ENCODE results near the gene NABP1.

The NABP1 gene

GRCh38 chr2:191650896-191651773 lies 26.8 kb upstream of the NABP1 start:
- no peak overlapping the region for H3K27ac ChIP-seq (ENCODE audit: low read depth, low read length)
- no peaks in the 10 kb centered on the region for H3K4me1 ChIP-seq (ENCODE audit: control insufficient read depth, insufficient read depth, low read length)
- H3K9me3 ChIP-seq (ENCODE audit: control insufficient read depth, insufficient read depth, low read depth, low read length): peaks cover 3% of the 10 kb centered on the region
- no peak overlapping the region for H3K9ac ChIP-seq (ENCODE audit: low read length)
- no peaks in the 10 kb centered on the region for H3K27me3 ChIP-seq (ENCODE audit: control insufficient read depth, insufficient read depth, low read length)
- H3K4me3 ChIP-seq (ENCODE audit: low read depth, low read length): no peak overlapping the region
- H3K36me3 ChIP-seq (ENCODE audit: control insufficient read depth, insufficient read depth, low read length): no peaks in the 10 kb centered on the region

- Histone ChIP-seq H3K9ac (ENCODE audit: low read length) (no peak overlapping the region), H3K27me3 (ENCODE audit: control insufficient read depth, insufficient read depth, low read length) (no peaks in the 10 kb centered on the region), H3K9me3 (ENCODE audit: control insufficient read depth, insufficient read depth, low read depth, low read length) (peaks cover 3% of the 10 kb centered on the region), H3K4me3 (ENCODE audit: low read depth, low read length) (no peak overlapping the region), H3K36me3 (ENCODE audit: control insufficient read depth, insufficient read depth, low read length) (no peaks in the 10 kb centered on the region), H3K4me1 (ENCODE audit: control insufficient read depth, insufficient read depth, low read length) (no peaks in the 10 kb centered on the region), H3K27ac (ENCODE audit: low read depth, low read length) (no peak overlapping the region)
These were observed 24.1 kb upstream of the NABP1 start for GRCh38 chr2:191653667-191654391.

GRCh38 chr2:191656391-191656790 lies 21.5 kb upstream of the NABP1 start:
- Histone ChIP-seq H3K27ac (ENCODE audit: low read depth, low read length) (no peak overlapping the region), H3K9me3 (ENCODE audit: control insufficient read depth, insufficient read depth, low read depth, low read length) (peaks cover 3% of the 10 kb centered on the region), H3K36me3 (ENCODE audit: control insufficient read depth, insufficient read depth, low read length) (no peaks in the 10 kb centered on the region), H3K9ac (ENCODE audit: low read length) (no peak overlapping the region), H3K4me3 (ENCODE audit: low read depth, low read length) (no peak overlapping the region), H3K27me3 (ENCODE audit: control insufficient read depth, insufficient read depth, low read length) (no peaks in the 10 kb centered on the region), H3K4me1 (ENCODE audit: control insufficient read depth, insufficient read depth, low read length) (no peaks in the 10 kb centered on the region)

- Histone ChIP-seq H3K4me3 (ENCODE audit: low read depth, low read length) (no peak overlapping the region), H3K9me3 (ENCODE audit: control insufficient read depth, insufficient read depth, low read depth, low read length) (peaks cover 3% of the 10 kb centered on the region), H3K36me3 (ENCODE audit: control insufficient read depth, insufficient read depth, low read length) (no peaks in the 10 kb centered on the region), H3K27me3 (ENCODE audit: control insufficient read depth, insufficient read depth, low read length) (no peaks in the 10 kb centered on the region), H3K27ac (ENCODE audit: low read depth, low read length) (no peak overlapping the region), H3K4me1 (ENCODE audit: control insufficient read depth, insufficient read depth, low read length) (no peaks in the 10 kb centered on the region), H3K9ac (ENCODE audit: low read length) (no peak overlapping the region)
These were observed 21.1 kb upstream of the NABP1 start for GRCh38 chr2:191656792-191657191.

GRCh38 chr2:191657977-191658376 lies 20.0 kb upstream of the NABP1 start:
- no peak overlapping the region for H3K27ac ChIP-seq (ENCODE audit: low read depth, low read length)

GRCh38 chr2:191659198-191659597 lies 18.7 kb upstream of the NABP1 start:
- Histone ChIP-seq H3K36me3 (ENCODE audit: control insufficient read depth, insufficient read depth, low read length) (no peaks in the 10 kb centered on the region), H3K27ac (ENCODE audit: low read depth, low read length) (no peak overlapping the region), H3K4me3 (ENCODE audit: low read depth, low read length) (no peak overlapping the region), H3K4me1 (ENCODE audit: control insufficient read depth, insufficient read depth, low read length) (no peaks in the 10 kb centered on the region), H3K9ac (ENCODE audit: low read length) (no peak overlapping the region), H3K9me3 (ENCODE audit: control insufficient read depth, insufficient read depth, low read depth, low read length) (no peaks in the 10 kb centered on the region), H3K27me3 (ENCODE audit: control insufficient read depth, insufficient read depth, low read length) (no peaks in the 10 kb centered on the region)

More at GRCh38 chr2:191657977-191658376, 20.0 kb upstream of the NABP1 start:
- Histone ChIP-seq H3K4me3 (ENCODE audit: low read depth, low read length) (no peak overlapping the region), H3K4me1 (ENCODE audit: control insufficient read depth, insufficient read depth, low read length) (no peaks in the 10 kb centered on the region), H3K9me3 (ENCODE audit: control insufficient read depth, insufficient read depth, low read depth, low read length) (peaks cover 3% of the 10 kb centered on the region), H3K36me3 (ENCODE audit: control insufficient read depth, insufficient read depth, low read length) (no peaks in the 10 kb centered on the region), H3K27me3 (ENCODE audit: control insufficient read depth, insufficient read depth, low read length) (no peaks in the 10 kb centered on the region), H3K9ac (ENCODE audit: low read length) (no peak overlapping the region)

GRCh38 chr2:191660575-191660974 lies 17.4 kb upstream of the NABP1 start:
- Histone ChIP-seq H3K9me3 (ENCODE audit: control insufficient read depth, insufficient read depth, low read depth, low read length) (no peaks in the 10 kb centered on the region), H3K9ac (ENCODE audit: low read length) (no peak overlapping the region), H3K4me1 (ENCODE audit: control insufficient read depth, insufficient read depth, low read length) (no peaks in the 10 kb centered on the region)

GRCh38 chr2:191661097-191661924 lies 16.6 kb upstream of the NABP1 start:
- Histone ChIP-seq H3K4me3 (ENCODE audit: low read depth, low read length) (no peak overlapping the region), H3K4me1 (ENCODE audit: control insufficient read depth, insufficient read depth, low read length) (peaks cover 2% of the 10 kb centered on the region; the same call in 1 of the 2 replicates), H3K9me3 (ENCODE audit: control insufficient read depth, insufficient read depth, low read depth, low read length) (no peaks in the 10 kb centered on the region), H3K9ac (ENCODE audit: low read length) (no peak overlapping the region), H3K36me3 (ENCODE audit: control insufficient read depth, insufficient read depth, low read length) (no peaks in the 10 kb centered on the region), H3K27ac (ENCODE audit: low read depth, low read length) (no peak overlapping the region), H3K27me3 (ENCODE audit: control insufficient read depth, insufficient read depth, low read length) (no peaks in the 10 kb centered on the region)

More at GRCh38 chr2:191660575-191660974, 17.4 kb upstream of the NABP1 start:
- H3K27ac ChIP-seq (ENCODE audit: low read depth, low read length): no peak overlapping the region
- H3K36me3 ChIP-seq (ENCODE audit: control insufficient read depth, insufficient read depth, low read length): no peaks in the 10 kb centered on the region
- H3K27me3 ChIP-seq (ENCODE audit: control insufficient read depth, insufficient read depth, low read length): no peaks in the 10 kb centered on the region
- no peak overlapping the region for H3K4me3 ChIP-seq (ENCODE audit: low read depth, low read length)

GRCh38 chr2:191664823-191665677 lies 12.9 kb upstream of the NABP1 start:
- H3K36me3 ChIP-seq (ENCODE audit: control insufficient read depth, insufficient read depth, low read length): no peaks in the 10 kb centered on the region
- H3K4me3 ChIP-seq (ENCODE audit: low read depth, low read length): no peak overlapping the region
- peaks cover 9% of the 10 kb centered on the region; the same call in 1 of the 2 replicates for H3K4me1 ChIP-seq (ENCODE audit: control insufficient read depth, insufficient read depth, low read length)
- H3K9me3 ChIP-seq (ENCODE audit: control insufficient read depth, insufficient read depth, low read depth, low read length): no peaks in the 10 kb centered on the region
- no peak overlapping the region for H3K27ac ChIP-seq (ENCODE audit: low read depth, low read length)
- no peaks in the 10 kb centered on the region for H3K27me3 ChIP-seq (ENCODE audit: control insufficient read depth, insufficient read depth, low read length)
- H3K9ac ChIP-seq (ENCODE audit: low read length): no peak overlapping the region

- Histone ChIP-seq H3K27me3 (ENCODE audit: control insufficient read depth, insufficient read depth, low read length) (no peaks in the 10 kb centered on the region), H3K36me3 (ENCODE audit: control insufficient read depth, insufficient read depth, low read length) (no peaks in the 10 kb centered on the region), H3K4me3 (ENCODE audit: low read depth, low read length) (no peak overlapping the region), H3K9ac (ENCODE audit: low read length) (no peak overlapping the region), H3K4me1 (ENCODE audit: control insufficient read depth, insufficient read depth, low read length) (peaks cover 9% of the 10 kb centered on the region; the same call in 1 of the 2 replicates), H3K27ac (ENCODE audit: low read depth, low read length) (no peak overlapping the region; the same call in 1 of the 2 replicates), H3K9me3 (ENCODE audit: control insufficient read depth, insufficient read depth, low read depth, low read length) (no peaks in the 10 kb centered on the region)
These were observed 11.7 kb upstream of the NABP1 start for GRCh38 chr2:191666226-191666625.
